Measurements from ENCODE around the gene FGD6.
"Not testable (repeated sequence)": the region's sequence is repeated elsewhere in the genome, so short reads cannot be mapped to it uniquely, and the experiment has no call there.

The FGD6 gene

DNA sequence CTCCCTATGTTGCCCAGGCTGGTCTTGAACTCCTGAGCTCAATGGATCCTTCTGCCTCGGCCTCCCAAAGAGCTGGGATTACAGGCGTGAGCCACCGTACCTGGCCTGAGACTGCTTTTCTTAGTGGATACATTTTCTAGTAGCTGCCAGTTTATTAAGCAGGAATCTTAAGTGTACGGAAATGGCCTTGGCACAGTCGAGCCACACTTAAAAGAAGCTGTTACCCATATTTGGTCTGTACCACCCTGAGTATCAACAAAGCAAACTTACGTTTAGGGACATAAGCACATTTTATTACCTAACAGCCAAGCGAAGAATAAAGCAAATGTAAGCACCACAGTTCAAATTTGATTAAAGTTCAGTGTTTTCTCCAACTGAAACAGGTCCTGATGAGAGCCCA, 93.2 kb downstream of the FGD6 start:
- Mint-ChIP-seq H3K27me3 (no peaks in the 10 kb centered on the region), H3K9me3 (no peaks in the 10 kb centered on the region), H3K27ac (no peak overlapping the region), H3K36me3 (ENCODE audit: low read depth) (no peaks in the 10 kb centered on the region), H3K4me3 (no peak overlapping the region), H3K4me1 (no peaks in the 10 kb centered on the region)
- DNase-seq, result no peak
- ATAC-seq, result no peak

GRCh38 chr12:95118788-95119179, 98.5 kb downstream of the FGD6 start:
- Mint-ChIP-seq H3K36me3 (ENCODE audit: low read depth) (no peaks in the 10 kb centered on the region), H3K4me1 (no peaks in the 10 kb centered on the region), H3K9me3 (no peaks in the 10 kb centered on the region), H3K27me3 (no peaks in the 10 kb centered on the region), H3K4me3 (no peak overlapping the region), H3K27ac (no peak overlapping the region)
- ATAC-seq (no peak), DNase-seq (no peak)

- H3K4me3 Mint-ChIP-seq, result no peak overlapping the region
- no peaks in the 10 kb centered on the region for H3K4me1 Mint-ChIP-seq
- ATAC-seq (no peak), DNase-seq (no peak)
- H3K9me3 Mint-ChIP-seq, result no peaks in the 10 kb centered on the region
- no peaks in the 10 kb centered on the region for H3K36me3 Mint-ChIP-seq (ENCODE audit: low read depth)
- H3K27ac Mint-ChIP-seq, result no peak overlapping the region
- no peaks in the 10 kb centered on the region for H3K27me3 Mint-ChIP-seq
Measured at GRCh38 chr12:95118138-95118787, 99.0 kb downstream of the FGD6 start.

- ATAC-seq (peak; percentile 77), DNase-seq (peak; percentile 56)
- Mint-ChIP-seq H3K27ac (no peak overlapping the region), H3K9me3 (no peaks in the 10 kb centered on the region), H3K4me1 (no peaks in the 10 kb centered on the region), H3K27me3 (no peaks in the 10 kb centered on the region), H3K36me3 (ENCODE audit: low read depth) (no peaks in the 10 kb centered on the region), H3K4me3 (no peak overlapping the region)
Measured at GRCh38 chr12:95117178-95117599, 100.1 kb downstream of the FGD6 start.

DNA sequence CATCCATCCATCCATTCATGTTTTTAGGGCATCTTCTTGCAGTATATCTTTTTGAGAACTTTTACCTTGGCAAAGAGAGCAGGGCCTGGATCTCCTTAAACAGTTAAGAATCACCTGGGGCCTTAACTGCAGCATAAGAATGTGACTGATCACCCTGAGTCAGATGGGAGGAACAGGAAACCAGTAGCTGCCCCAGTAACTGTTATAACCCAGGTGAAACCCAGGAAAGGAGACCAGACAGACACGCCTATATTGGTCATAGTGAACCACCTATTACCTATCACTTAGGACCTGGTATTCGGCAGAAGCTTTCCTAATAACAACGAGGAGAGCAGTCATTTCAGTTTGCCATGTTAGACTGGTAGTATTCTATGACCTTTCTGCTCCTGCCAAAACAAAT, 100.5 kb downstream of the FGD6 start:
- DNase-seq, result no peak
- peak; percentile 61 for ATAC-seq

GRCh38 chr12:95116341-95116740, 100.9 kb downstream of the FGD6 start:
- Mint-ChIP-seq H3K9me3 (no peaks in the 10 kb centered on the region), H3K27ac (no peak overlapping the region), H3K4me3 (no peak overlapping the region), H3K4me1 (no peaks in the 10 kb centered on the region), H3K27me3 (no peaks in the 10 kb centered on the region), H3K36me3 (ENCODE audit: low read depth) (no peaks in the 10 kb centered on the region)
- DNase-seq, result no peak
- no peak for ATAC-seq

More for the DNA sequence above, 100.5 kb downstream of the FGD6 start:
- Mint-ChIP-seq H3K4me1 (no peaks in the 10 kb centered on the region), H3K9me3 (no peaks in the 10 kb centered on the region), H3K36me3 (ENCODE audit: low read depth) (no peaks in the 10 kb centered on the region), H3K27ac (no peak overlapping the region), H3K27me3 (no peaks in the 10 kb centered on the region), H3K4me3 (no peak overlapping the region)

DNA sequence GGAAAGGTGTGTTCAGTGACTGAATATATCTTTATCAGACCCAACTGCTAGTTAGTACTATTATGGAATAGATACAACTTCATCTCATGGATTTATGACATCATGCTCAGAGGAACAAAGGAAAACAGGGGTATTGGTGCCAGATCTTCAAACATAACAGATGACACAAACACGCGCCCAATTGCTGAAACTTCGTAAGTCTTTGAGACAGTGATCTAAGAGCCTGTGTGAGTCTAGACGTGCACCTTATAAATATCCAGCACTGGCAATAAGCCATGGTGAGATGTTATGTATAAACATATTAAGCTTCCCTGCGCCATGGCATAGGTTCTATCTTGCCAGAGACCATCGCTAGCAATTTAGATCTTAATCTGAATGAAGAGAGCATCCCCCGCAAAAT, 101.6 kb downstream of the FGD6 start:
- H3K36me3 Mint-ChIP-seq (ENCODE audit: low read depth), result no peaks in the 10 kb centered on the region
- no peaks in the 10 kb centered on the region for H3K9me3 Mint-ChIP-seq
- DNase-seq (no peak), ATAC-seq (no peak)
- H3K27ac Mint-ChIP-seq, result no peak overlapping the region
- no peak overlapping the region for H3K4me3 Mint-ChIP-seq
- no peaks in the 10 kb centered on the region for H3K27me3 Mint-ChIP-seq
- no peaks in the 10 kb centered on the region for H3K4me1 Mint-ChIP-seq

GRCh38 chr12:95114766-95115405, 102.4 kb downstream of the FGD6 start:
- no peaks in the 10 kb centered on the region for H3K9me3 Mint-ChIP-seq
- H3K27ac Mint-ChIP-seq, result no peak overlapping the region
- H3K4me3 Mint-ChIP-seq, result no peak overlapping the region
- H3K4me1 Mint-ChIP-seq, result no peaks in the 10 kb centered on the region
- ATAC-seq, result no peak
- DNase-seq, result no peak
- no peaks in the 10 kb centered on the region for H3K36me3 Mint-ChIP-seq (ENCODE audit: low read depth)
- H3K27me3 Mint-ChIP-seq, result no peaks in the 10 kb centered on the region

- Mint-ChIP-seq H3K27ac (no peak overlapping the region), H3K4me1 (peaks cover 13% of the 10 kb centered on the region), H3K36me3 (ENCODE audit: low read depth) (no peaks in the 10 kb centered on the region), H3K27me3 (no peaks in the 10 kb centered on the region), H3K4me3 (no peak overlapping the region), H3K9me3 (no peaks in the 10 kb centered on the region)
- DNase-seq (no peak), ATAC-seq (no peak)
Measured at GRCh38 chr12:95107362-95107761, 109.9 kb downstream of the FGD6 start.

DNA sequence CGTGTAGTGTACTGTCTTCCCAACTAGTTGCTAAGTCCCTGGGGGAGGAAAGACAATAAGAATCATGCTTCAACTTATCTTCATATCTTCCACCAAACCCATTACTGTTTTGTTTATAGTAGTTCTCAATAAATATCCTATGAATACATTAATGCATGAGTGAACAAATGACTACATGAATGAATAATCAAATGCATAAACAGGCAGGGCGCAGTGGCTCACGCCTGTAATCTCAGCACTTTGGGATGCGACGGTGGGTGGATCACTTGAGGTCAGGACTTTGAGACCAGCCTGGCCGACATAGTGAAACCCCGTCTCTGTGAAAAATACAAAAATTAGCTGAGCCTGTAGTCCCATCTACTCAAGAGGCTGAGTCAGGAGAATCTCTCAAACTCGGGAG, 111.7 kb downstream of the FGD6 start:
- peaks cover 13% of the 10 kb centered on the region for H3K4me1 Mint-ChIP-seq
- H3K27ac Mint-ChIP-seq, result no peak overlapping the region
- H3K9me3 Mint-ChIP-seq, result no peaks in the 10 kb centered on the region
- no peaks in the 10 kb centered on the region for H3K36me3 Mint-ChIP-seq (ENCODE audit: low read depth)
- DNase-seq (no peak), ATAC-seq (no peak)
- no peaks in the 10 kb centered on the region for H3K27me3 Mint-ChIP-seq
- no peak overlapping the region for H3K4me3 Mint-ChIP-seq

- H3K36me3 Mint-ChIP-seq (ENCODE audit: low read depth), result no peaks in the 10 kb centered on the region
- ATAC-seq, result no peak
Measured at GRCh38 chr12:95104919-95105452, 112.3 kb downstream of the FGD6 start.

GRCh38 chr12:95102916-95103671, 114.2 kb downstream of the FGD6 start:
- ATAC-seq, result peak; percentile 99
- H3K27me3 Mint-ChIP-seq, result no peaks in the 10 kb centered on the region
- H3K4me1 Mint-ChIP-seq, result peaks cover 13% of the 10 kb centered on the region
- H3K4me3 Mint-ChIP-seq, result no peak overlapping the region
- DNase-seq, result peak; percentile 8
- H3K36me3 Mint-ChIP-seq (ENCODE audit: low read depth), result no peaks in the 10 kb centered on the region
- H3K9me3 Mint-ChIP-seq, result no peaks in the 10 kb centered on the region
- peak overlapping the region; percentile 11 for H3K27ac Mint-ChIP-seq

More at GRCh38 chr12:95104919-95105452, 112.3 kb downstream of the FGD6 start:
- DNase-seq, result no peak
- Mint-ChIP-seq H3K27ac (no peak overlapping the region), H3K4me1 (peaks cover 13% of the 10 kb centered on the region), H3K27me3 (no peaks in the 10 kb centered on the region), H3K9me3 (no peaks in the 10 kb centered on the region), H3K4me3 (no peak overlapping the region)

DNA sequence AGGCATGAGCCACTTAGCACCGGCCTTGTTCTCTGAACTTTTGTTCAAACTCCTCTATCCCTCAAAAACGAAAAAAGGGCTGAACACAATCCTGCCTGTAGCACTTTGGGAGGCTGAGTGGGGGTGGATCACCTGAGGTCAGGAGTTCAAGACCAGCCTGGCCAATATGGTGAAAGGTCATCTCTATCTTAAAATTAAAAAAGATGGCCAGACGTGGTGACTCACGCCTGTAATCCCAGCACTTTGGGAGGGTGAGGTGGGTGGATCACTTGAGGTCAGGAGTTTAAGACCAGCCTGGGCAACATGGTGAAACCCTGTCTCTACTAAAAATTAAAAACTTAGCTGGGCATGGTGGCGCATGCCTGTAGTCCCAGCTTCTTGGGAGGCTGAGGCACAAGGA, 115.3 kb downstream of the FGD6 start:
- not testable (repeated sequence) for H3K9me3 Mint-ChIP-seq; ATAC-seq; DNase-seq; H3K4me3 Mint-ChIP-seq; H3K27me3 Mint-ChIP-seq; H3K27ac Mint-ChIP-seq; H3K36me3 Mint-ChIP-seq (ENCODE audit: low read depth)
- H3K4me1 Mint-ChIP-seq, result peaks cover 13% of the 10 kb centered on the region

DNA sequence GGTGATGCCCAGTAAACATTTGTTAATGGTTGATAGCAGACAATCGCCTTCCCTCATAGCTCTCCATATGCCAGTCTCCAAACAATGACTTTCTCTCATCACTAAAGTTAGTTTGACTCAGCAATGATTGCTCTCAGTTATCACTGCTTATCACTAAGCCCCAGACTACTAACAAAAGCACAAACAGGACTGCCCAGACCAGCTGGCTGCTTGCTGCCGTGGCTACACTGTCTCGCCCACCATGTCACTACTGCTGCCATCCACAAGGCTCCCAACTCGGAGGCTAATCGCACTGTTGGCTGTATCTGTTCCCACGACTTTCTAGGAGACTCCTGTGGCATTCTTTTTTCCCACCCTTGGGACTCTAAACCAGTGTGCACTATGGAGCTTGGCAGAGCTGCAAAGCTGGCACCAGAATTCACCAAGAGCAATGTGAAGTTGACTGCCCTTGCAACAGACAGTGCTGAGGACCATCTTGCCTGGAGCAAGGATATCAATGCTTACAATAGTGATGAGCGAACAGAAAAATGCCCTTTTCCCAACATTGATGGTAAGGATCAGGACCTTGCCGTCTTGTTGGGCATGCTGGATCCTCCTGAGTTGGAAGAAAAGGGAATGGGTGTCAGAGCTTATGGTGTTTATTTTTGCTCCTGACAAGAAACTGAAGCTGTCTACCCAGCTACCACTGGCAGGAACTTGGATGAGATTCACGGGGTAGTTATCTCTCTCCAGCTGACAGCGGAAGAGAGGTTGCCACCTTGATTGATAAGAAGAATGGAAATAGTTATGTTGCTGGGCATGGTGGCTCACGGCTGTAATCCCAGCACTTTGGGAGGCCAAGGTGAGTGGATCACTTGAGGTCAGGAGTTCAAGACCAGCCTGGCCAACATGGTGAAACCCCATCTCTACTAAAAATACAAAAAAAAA, 116.7 kb downstream of the FGD6 start:
- Mint-ChIP-seq H3K27me3 (no peaks in the 10 kb centered on the region), H3K4me1 (peaks cover 13% of the 10 kb centered on the region), H3K36me3 (ENCODE audit: low read depth) (no peaks in the 10 kb centered on the region), H3K9me3 (no peaks in the 10 kb centered on the region), H3K4me3 (no peak overlapping the region), H3K27ac (no peak overlapping the region)
- ATAC-seq (no peak), DNase-seq (no peak)
